Parathyroid adenoma (tissue), 2 donors: ENCODE data around the gene HLA-DMA.
"Not testable (repeated sequence)": the region's sequence is repeated elsewhere in the genome, so short reads cannot be mapped to it uniquely, and the experiment has no call there.

ENCODE experiments used
- H2AFZ ChIP-seq: fragments of 300-600 bp; sonication (generic); one replicate; pipeline ENCODE4 v1.7.0; 2017; ENCODE audit warnings: antibody characterized with exemption, mild to moderate bottlenecking
- H3K27ac ChIP-seq: fragments of 300-600 bp; sonication (generic); one replicate; pipeline ENCODE4 v1.7.0; 2017
- H3K27me3 ChIP-seq: fragments of 300-600 bp; sonication (generic); one replicate; pipeline ENCODE4 v1.7.0; 2017; ENCODE audit warnings: low read length; ENCODE audit not compliant: control insufficient read depth, insufficient read depth
- H3K36me3 ChIP-seq: fragments of 300-600 bp; sonication (generic); one replicate; pipeline ENCODE4 v1.7.0; 2017; ENCODE audit warnings: low read length; ENCODE audit not compliant: control insufficient read depth, insufficient read depth
- H3K4me1 ChIP-seq: fragments of 300-600 bp; sonication (generic); one replicate; pipeline ENCODE4 v1.7.0; 2017; ENCODE audit warnings: control low read depth
- H3K4me2 ChIP-seq: fragments of 300-600 bp; sonication (generic); one replicate; pipeline ENCODE4 v1.7.0; 2017; ENCODE audit warnings: low read length
- H3K4me3 ChIP-seq: fragments of 300-600 bp; sonication (generic); one replicate; pipeline ENCODE4 v1.7.0; 2017; ENCODE audit warnings: low read depth, low read length
- H3K79me2 ChIP-seq: fragments of 300-600 bp; sonication (generic); one replicate; pipeline ENCODE4 v1.7.0; 2017; ENCODE audit warnings: control low read depth
- H3K9ac ChIP-seq: fragments of 300-600 bp; sonication (generic); one replicate; pipeline ENCODE4 v1.7.0; 2017; ENCODE audit warnings: mild to moderate bottlenecking
- H3K9me3 ChIP-seq: fragments of 300-600 bp; sonication (generic); one replicate; pipeline ENCODE4 v1.7.0; 2017; ENCODE audit warnings: low read length; ENCODE audit not compliant: control insufficient read depth
- TF ChIP-seq, protein P1 (sequence below): fragments of 300-600 bp; sonication (generic); IDR thresholded peaks from one replicate; pipeline ENCODE4 v1.7.0; 2017; ENCODE audit warnings: antibody characterized with exemption, mild to moderate bottlenecking
- donor health status: primary hyperparathyroidism.

HLA-DMA gene

DNA sequence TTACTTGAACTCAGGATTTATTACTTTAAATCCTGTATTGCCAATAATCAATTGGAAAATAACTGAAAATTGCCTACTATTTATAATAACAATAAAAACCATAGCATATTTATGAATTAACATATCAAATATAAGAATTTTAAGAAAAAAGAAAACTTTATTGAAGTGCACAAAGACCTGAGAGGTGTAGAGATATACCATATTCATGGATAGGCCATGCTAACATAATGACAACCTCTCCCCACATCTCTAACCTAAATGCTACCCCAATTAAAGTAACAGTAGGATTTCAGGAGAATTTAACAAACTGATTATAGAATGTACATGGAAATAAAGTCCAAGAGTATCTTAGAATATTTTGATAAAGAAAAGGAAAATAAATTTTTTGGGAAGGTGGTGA, 6.9 kb downstream of the HLA-DMA start:
- Histone ChIP-seq H3K4me2 (no peak overlapping the region), H2AFZ (no peak overlapping the region), H3K36me3 (no peaks in the 10 kb centered on the region), H3K9me3 (no peaks in the 10 kb centered on the region), H3K4me3 (no peak overlapping the region), H3K27me3 (no peaks in the 10 kb centered on the region), H3K9ac (no peak overlapping the region), H3K4me1 (peaks cover 7% of the 10 kb centered on the region), H3K79me2 (no peaks in the 10 kb centered on the region), H3K27ac (no peak overlapping the region)
- TF ChIP-seq, protein P1, sequence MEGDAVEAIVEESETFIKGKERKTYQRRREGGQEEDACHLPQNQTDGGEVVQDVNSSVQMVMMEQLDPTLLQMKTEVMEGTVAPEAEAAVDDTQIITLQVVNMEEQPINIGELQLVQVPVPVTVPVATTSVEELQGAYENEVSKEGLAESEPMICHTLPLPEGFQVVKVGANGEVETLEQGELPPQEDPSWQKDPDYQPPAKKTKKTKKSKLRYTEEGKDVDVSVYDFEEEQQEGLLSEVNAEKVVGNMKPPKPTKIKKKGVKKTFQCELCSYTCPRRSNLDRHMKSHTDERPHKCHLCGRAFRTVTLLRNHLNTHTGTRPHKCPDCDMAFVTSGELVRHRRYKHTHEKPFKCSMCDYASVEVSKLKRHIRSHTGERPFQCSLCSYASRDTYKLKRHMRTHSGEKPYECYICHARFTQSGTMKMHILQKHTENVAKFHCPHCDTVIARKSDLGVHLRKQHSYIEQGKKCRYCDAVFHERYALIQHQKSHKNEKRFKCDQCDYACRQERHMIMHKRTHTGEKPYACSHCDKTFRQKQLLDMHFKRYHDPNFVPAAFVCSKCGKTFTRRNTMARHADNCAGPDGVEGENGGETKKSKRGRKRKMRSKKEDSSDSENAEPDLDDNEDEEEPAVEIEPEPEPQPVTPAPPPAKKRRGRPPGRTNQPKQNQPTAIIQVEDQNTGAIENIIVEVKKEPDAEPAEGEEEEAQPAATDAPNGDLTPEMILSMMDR: no peak

DNA sequence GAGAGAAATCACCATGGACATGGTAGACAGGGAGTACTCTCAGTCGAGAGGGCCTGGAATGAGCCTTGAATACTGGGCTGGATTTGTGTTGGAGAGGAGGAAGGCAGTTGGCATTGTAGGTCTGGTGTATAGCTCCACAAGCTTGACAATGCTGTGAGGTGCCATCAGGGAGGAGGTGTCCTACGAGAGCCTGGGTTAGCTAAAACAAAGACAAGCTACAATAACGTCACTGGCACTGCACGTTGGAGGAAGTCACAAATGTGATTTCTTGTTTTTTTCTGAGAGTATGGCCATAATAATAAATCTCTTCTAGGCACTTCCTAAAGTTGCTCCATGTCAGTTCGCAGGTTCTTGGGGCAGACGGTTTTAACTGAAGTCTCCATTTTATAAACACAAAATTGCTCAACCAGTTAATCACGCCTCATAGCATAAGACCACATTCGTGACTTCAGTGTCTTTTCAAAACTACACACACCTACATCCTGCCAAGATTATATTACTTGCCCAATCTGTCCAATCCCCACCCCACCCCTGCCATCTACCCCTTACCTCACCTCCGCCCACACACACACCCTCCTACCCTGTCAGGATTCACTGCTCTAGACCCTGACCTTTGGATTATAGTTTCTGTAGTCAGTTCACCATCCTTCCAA, 7.7 kb downstream of the HLA-DMA start:
- no peaks in the 10 kb centered on the region for H3K79me2 ChIP-seq
- no peaks in the 10 kb centered on the region for H3K36me3 ChIP-seq
- no peak overlapping the region for H3K27ac ChIP-seq
- TF ChIP-seq, protein P1: no peak
- H3K9ac ChIP-seq: no peak overlapping the region
- no peak overlapping the region for H3K4me2 ChIP-seq
- no peak overlapping the region for H2AFZ ChIP-seq
- peaks cover 11% of the 10 kb centered on the region for H3K4me1 ChIP-seq
- H3K4me3 ChIP-seq: no peak overlapping the region
- no peaks in the 10 kb centered on the region for H3K9me3 ChIP-seq
- no peaks in the 10 kb centered on the region for H3K27me3 ChIP-seq

DNA sequence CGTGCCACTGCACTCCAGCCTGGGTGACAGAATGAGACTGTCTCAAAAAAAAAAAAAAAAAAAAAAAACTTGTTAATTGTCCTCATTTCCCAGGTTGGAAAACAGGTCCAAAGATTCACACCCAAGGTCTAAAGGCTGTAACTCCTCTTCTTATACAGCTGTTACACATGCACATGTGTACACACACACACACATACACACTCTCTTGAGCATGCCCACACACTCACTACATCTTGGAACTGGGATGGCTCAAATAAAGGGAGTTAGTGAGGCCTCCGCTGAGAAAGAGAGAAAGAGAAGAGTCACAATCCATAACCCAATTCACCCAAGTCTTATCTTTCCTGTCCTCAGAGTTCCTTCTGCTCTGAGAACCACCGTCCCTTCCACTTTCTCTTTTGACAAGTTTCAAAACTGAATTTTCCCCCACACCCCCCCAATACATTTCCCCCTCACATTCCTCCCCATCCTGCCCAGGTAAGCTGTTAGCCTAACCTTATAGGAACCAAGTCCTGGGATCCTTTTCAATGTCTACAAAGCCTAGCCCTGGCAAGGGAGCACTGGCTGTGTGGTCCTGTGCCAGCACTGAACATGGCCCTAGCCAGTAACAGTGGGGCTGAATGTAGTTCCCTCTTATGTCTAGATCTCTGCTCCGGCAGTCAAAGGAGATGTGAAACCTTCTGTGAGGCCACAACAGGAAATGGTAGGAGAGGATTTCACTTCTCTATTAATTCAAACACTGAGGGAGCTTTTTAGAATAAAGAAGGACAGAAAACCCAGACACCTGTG, 8.8 kb downstream of the HLA-DMA start:
- H3K4me2 ChIP-seq: no peak overlapping the region
- H3K9me3 ChIP-seq: no peaks in the 10 kb centered on the region
- peaks cover 11% of the 10 kb centered on the region for H3K4me1 ChIP-seq
- H3K9ac ChIP-seq: no peak overlapping the region
- no peak overlapping the region for H2AFZ ChIP-seq
- no peaks in the 10 kb centered on the region for H3K27me3 ChIP-seq
- TF ChIP-seq, protein P1: no peak
- no peaks in the 10 kb centered on the region for H3K79me2 ChIP-seq
- H3K4me3 ChIP-seq: no peak overlapping the region
- H3K36me3 ChIP-seq: no peaks in the 10 kb centered on the region
- no peak overlapping the region for H3K27ac ChIP-seq

DNA sequence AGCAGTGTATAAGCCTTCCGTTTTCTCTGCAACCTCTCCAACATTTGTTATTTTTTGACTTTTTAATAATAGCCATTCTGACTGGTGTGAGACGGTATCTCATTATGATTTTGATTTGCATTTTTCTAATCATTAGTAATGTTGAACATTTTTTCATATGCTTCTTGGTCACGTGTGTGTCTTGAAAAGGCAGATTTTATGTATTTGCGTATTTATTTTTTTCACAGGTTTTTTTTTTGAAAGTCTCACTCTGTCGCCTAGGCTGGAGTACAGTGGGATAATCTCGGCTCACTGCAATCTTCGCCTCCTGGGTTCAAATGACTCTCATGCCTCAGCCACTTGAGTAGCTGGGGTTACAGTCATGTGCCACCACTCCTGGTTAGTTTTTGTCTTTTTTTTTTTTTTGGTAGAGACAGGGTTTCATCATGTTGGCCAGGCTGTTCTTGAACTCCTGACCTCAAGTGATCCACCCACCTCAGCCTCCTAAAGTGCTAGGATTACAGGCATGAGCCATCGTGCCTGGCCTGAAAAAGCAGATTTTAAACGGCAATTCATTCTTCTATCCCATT, 10.3 kb downstream of the HLA-DMA start:
- H3K9me3 ChIP-seq, H3K27me3 ChIP-seq, H3K36me3 ChIP-seq, H3K4me2 ChIP-seq, H3K27ac ChIP-seq, H3K9ac ChIP-seq, H3K4me3 ChIP-seq, H2AFZ ChIP-seq, H3K79me2 ChIP-seq: not testable (repeated sequence)
- H3K4me1 ChIP-seq: peaks cover 11% of the 10 kb centered on the region

DNA sequence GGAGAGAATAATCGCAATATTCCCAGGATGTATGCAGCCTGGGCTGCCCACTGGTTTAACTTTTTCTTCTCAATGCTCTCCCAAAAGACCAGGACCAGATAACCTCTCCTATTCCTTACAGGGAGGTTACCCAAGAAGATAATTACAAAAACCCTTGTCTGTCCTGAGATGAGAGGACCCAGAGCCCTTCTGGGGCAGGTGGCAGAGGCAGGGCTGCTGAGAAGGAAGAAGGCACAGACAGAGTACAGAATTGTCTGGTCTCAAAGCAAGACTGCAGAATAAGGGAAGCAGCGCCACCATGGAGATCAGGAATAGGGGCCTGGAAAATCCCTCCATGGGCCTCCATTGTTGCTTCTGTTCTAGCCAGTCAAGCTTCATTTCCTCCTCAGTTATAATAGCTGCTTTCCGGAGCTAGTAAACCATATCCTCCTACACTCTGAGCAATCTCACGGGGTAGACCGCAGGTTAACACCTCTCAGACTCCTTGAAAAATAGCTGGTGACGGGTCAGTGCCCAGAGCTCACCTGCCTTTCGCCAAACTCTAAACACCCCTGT, 11.6 kb downstream of the HLA-DMA start:
- peaks cover 11% of the 10 kb centered on the region for H3K4me1 ChIP-seq
- peak overlapping the region; percentile 74 for H3K27ac ChIP-seq
- no peaks in the 10 kb centered on the region for H3K36me3 ChIP-seq
- TF ChIP-seq, protein P1: no peak
- no peak overlapping the region for H3K4me3 ChIP-seq
- H3K9me3 ChIP-seq: no peaks in the 10 kb centered on the region
- peak overlapping the region; percentile 88 for H2AFZ ChIP-seq
- H3K27me3 ChIP-seq: no peaks in the 10 kb centered on the region
- H3K4me2 ChIP-seq: no peak overlapping the region
- no peak overlapping the region for H3K9ac ChIP-seq
- no peaks in the 10 kb centered on the region for H3K79me2 ChIP-seq
